NB4 (cell line): Measurements from ENCODE around the gene ZNF506.

ENCODE experiments used
- CTCF ChIP-seq: IDR thresholded peaks from one replicate; pipeline ENCODE4 v1.5.1; 2012; ENCODE audit warnings: low read depth, low read length
- MYC ChIP-seq: IDR thresholded peaks from 2 replicates; pipeline ENCODE4 v1.6.1; 2011; ENCODE audit warnings: low read depth, low read length

GRCh38 chr19:19865750-19866610 lies 44.4 kb upstream of the ZNF506 start, which contains the start of gene ZNF253:
- TF ChIP-seq CTCF: no peak
- TF ChIP-seq MYC: no peak
